Astrocyte (in vitro differentiated cells and primary cell): Measurements from ENCODE around the gene GNG14. TPM values are rescaled to one million over a fixed set of nuclear protein-coding genes. Genes with fewer than 3 reads are reported as not detected.

Experiments
- DNase-seq: peaks from one replicate; pipeline ENCODE4 v3.0.0-alpha.2; 2010; ENCODE audit warnings: low read depth
- FAIRE-seq: peaks from 2 replicates; lab custom pipeline; 2011; peaks lifted over from hg19 to GRCh38; lab: Jason Lieb, UNC
- H2AFZ ChIP-seq: 2 replicates; pipeline ENCODE4 v1.6.0; 2012; ENCODE audit warnings: low read depth, low read length, inconsistent platforms
- H3K27ac ChIP-seq: 2 replicates; pipeline ENCODE4 v1.5.1; 2011; ENCODE audit warnings: low read depth, low read length, inconsistent platforms
- H3K27me3 ChIP-seq: 2 replicates; pipeline ENCODE4 v1.6.0; 2011; ENCODE audit warnings: low read length, inconsistent platforms; ENCODE audit not compliant: insufficient read depth
- H3K36me3 ChIP-seq: 2 replicates; pipeline ENCODE4 v1.5.1; 2011; ENCODE audit warnings: low read length, inconsistent platforms; ENCODE audit not compliant: insufficient read depth
- H3K4me1 ChIP-seq: 2 replicates; pipeline ENCODE4 v1.5.1; 2011; ENCODE audit warnings: low read length, inconsistent platforms; ENCODE audit not compliant: insufficient read depth
- H3K4me2 ChIP-seq: 2 replicates; pipeline ENCODE4 v1.6.0; 2012; ENCODE audit warnings: low read length, inconsistent platforms
- H3K4me3 ChIP-seq: 2 replicates; pipeline ENCODE4 v1.5.1; 2011; ENCODE audit warnings: low read depth, mild to moderate bottlenecking, low read length, inconsistent platforms; ENCODE audit not compliant: insufficient read depth
- H3K79me2 ChIP-seq: 2 replicates; pipeline ENCODE4 v1.6.0; 2012; ENCODE audit warnings: mild to moderate bottlenecking, low read length, inconsistent platforms; ENCODE audit not compliant: insufficient read depth
- H3K9ac ChIP-seq: 2 replicates; pipeline ENCODE4 v1.6.0; 2012; ENCODE audit warnings: mild to moderate bottlenecking, low read length, inconsistent platforms
- H3K9me3 ChIP-seq: 2 replicates; pipeline ENCODE4 v1.5.1; 2012; ENCODE audit warnings: low read depth, mild to moderate bottlenecking, low read length, inconsistent platforms; ENCODE audit not compliant: insufficient read depth
- H4K20me1 ChIP-seq: 2 replicates; pipeline ENCODE4 v1.6.0; 2012; ENCODE audit warnings: low read length, inconsistent platforms; ENCODE audit not compliant: insufficient read depth
- H3K27ac Mint-ChIP-seq: one replicate; pipeline ENCODE4 v1.8.0; 2021; ENCODE audit warnings: mild to moderate bottlenecking, mixed read lengths; ENCODE audit not compliant: unreplicated experiment
- H3K27me3 Mint-ChIP-seq: one replicate; pipeline ENCODE4 v1.8.0; 2021; ENCODE audit warnings: low read depth, mixed read lengths; ENCODE audit not compliant: unreplicated experiment
- H3K36me3 Mint-ChIP-seq: one replicate; pipeline ENCODE4 v1.8.0; 2021; ENCODE audit warnings: low read depth, mixed read lengths; ENCODE audit not compliant: unreplicated experiment
- H3K4me1 Mint-ChIP-seq: one replicate; pipeline ENCODE4 v1.8.0; 2021; ENCODE audit warnings: low read depth, mixed read lengths; ENCODE audit not compliant: unreplicated experiment
- H3K4me3 Mint-ChIP-seq: one replicate; pipeline ENCODE4 v1.8.0; 2021; ENCODE audit warnings: mild to moderate bottlenecking, moderate library complexity, mixed read lengths; ENCODE audit not compliant: unreplicated experiment
- H3K9me3 Mint-ChIP-seq: one replicate; pipeline ENCODE4 v1.8.0; 2021; ENCODE audit warnings: mild to moderate bottlenecking, mixed read lengths; ENCODE audit not compliant: unreplicated experiment
- EZH2 ChIP-seq: IDR thresholded peaks from 2 replicates; pipeline ENCODE4 v1.6.1; 2012; ENCODE audit warnings: mild to moderate bottlenecking, low read length, inconsistent platforms; ENCODE audit not compliant: insufficient read depth
- total RNA-seq: library from RNA; stranded (reverse); gene quantifications from 2 replicates; pipeline ENCODE4 v1.2.1, GENCODE V29; 2021
- TF ChIP-seq, protein P1 (sequence below): IDR thresholded peaks from 2 replicates; pipeline ENCODE4 v1.5.1; 2011; ENCODE audit warnings: low read depth, mild to moderate bottlenecking, inconsistent platforms, low read length, moderate library complexity; ENCODE audit not compliant: insufficient read depth

The GNG14 gene
- total RNA-seq, 1 donor from 2014 or later: not detected

GRCh38 chr19:12685831-12686230, 2.0 kb upstream of the GNG14 start:
- H3K4me1 Mint-ChIP-seq: no peaks in the 10 kb centered on the region
- H3K27me3 Mint-ChIP-seq: no peaks in the 10 kb centered on the region
- no peaks in the 10 kb centered on the region for H3K36me3 ChIP-seq
- H3K9me3 ChIP-seq: no peaks in the 10 kb centered on the region
- H3K36me3 Mint-ChIP-seq: peaks cover 5% of the 10 kb centered on the region
- no peaks in the 10 kb centered on the region for H4K20me1 ChIP-seq
- TF ChIP-seq EZH2: no peak
- TF ChIP-seq, protein P1, sequence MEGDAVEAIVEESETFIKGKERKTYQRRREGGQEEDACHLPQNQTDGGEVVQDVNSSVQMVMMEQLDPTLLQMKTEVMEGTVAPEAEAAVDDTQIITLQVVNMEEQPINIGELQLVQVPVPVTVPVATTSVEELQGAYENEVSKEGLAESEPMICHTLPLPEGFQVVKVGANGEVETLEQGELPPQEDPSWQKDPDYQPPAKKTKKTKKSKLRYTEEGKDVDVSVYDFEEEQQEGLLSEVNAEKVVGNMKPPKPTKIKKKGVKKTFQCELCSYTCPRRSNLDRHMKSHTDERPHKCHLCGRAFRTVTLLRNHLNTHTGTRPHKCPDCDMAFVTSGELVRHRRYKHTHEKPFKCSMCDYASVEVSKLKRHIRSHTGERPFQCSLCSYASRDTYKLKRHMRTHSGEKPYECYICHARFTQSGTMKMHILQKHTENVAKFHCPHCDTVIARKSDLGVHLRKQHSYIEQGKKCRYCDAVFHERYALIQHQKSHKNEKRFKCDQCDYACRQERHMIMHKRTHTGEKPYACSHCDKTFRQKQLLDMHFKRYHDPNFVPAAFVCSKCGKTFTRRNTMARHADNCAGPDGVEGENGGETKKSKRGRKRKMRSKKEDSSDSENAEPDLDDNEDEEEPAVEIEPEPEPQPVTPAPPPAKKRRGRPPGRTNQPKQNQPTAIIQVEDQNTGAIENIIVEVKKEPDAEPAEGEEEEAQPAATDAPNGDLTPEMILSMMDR: no peak
- DNase-seq (no peak), FAIRE-seq (no peak)
- no peaks in the 10 kb centered on the region for H3K79me2 ChIP-seq
- no peaks in the 10 kb centered on the region for H3K4me1 ChIP-seq
- H3K9me3 Mint-ChIP-seq: no peaks in the 10 kb centered on the region
- no peak overlapping the region for H3K4me3 ChIP-seq
- no peaks in the 10 kb centered on the region for H3K27me3 ChIP-seq
- no peak overlapping the region for H3K4me3 Mint-ChIP-seq
- H2AFZ ChIP-seq: no peak overlapping the region
- H3K4me2 ChIP-seq: no peak overlapping the region
- H3K9ac ChIP-seq: no peak overlapping the region
- no peak overlapping the region for H3K27ac ChIP-seq
- no peak overlapping the region for H3K27ac Mint-ChIP-seq

DNA sequence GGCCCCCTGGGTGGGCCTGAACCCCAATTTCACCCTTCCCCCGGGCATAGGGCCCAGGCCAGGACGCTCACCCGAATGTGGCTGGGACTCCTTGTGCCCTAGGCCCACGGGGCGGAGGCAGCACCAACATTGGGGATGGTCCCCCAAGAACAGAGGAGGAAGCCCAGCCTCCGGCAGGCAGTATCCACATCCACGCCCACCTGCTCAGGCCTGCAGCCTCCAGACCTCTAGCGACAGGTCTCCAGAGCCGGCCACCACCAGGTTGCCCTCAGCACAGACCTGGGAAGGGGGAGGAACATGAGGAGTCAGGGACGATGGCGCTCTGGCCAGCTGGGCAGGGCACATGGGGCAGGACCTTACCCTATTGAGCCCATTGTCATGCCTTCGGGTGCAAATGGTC, 1.2 kb downstream of the GNG14 start:
- Mint-ChIP-seq H3K36me3 (peaks cover 4% of the 10 kb centered on the region), H3K4me3 (no peak overlapping the region), H3K27ac (no peak overlapping the region), H3K27me3 (no peaks in the 10 kb centered on the region), H3K9me3 (no peaks in the 10 kb centered on the region), H3K4me1 (no peaks in the 10 kb centered on the region)
- no peak overlapping the region for H3K4me2 ChIP-seq
- H2AFZ ChIP-seq: no peak overlapping the region
- no peaks in the 10 kb centered on the region for H3K27me3 ChIP-seq
- no peak overlapping the region for H3K4me3 ChIP-seq
- no peak for FAIRE-seq
- DNase-seq: no peak
- H4K20me1 ChIP-seq: no peaks in the 10 kb centered on the region
- no peaks in the 10 kb centered on the region for H3K4me1 ChIP-seq
- peaks cover 2% of the 10 kb centered on the region for H3K36me3 ChIP-seq
- H3K27ac ChIP-seq: no peak overlapping the region
- H3K79me2 ChIP-seq: no peaks in the 10 kb centered on the region
- no peaks in the 10 kb centered on the region for H3K9me3 ChIP-seq
- H3K9ac ChIP-seq: no peak overlapping the region
- no peak for TF ChIP-seq EZH2
- TF ChIP-seq, protein P1: no peak

- no peak for DNase-seq
- Mint-ChIP-seq H3K27me3 (no peaks in the 10 kb centered on the region), H3K27ac (no peak overlapping the region), H3K36me3 (peaks cover 6% of the 10 kb centered on the region), H3K4me1 (no peaks in the 10 kb centered on the region), H3K9me3 (no peaks in the 10 kb centered on the region), H3K4me3 (no peak overlapping the region)
- H4K20me1 ChIP-seq: no peaks in the 10 kb centered on the region
- no peak for FAIRE-seq
- no peak overlapping the region for H3K9ac ChIP-seq
- H3K4me3 ChIP-seq: no peak overlapping the region
- no peak overlapping the region for H3K27ac ChIP-seq
- H3K4me1 ChIP-seq: no peaks in the 10 kb centered on the region
- H3K36me3 ChIP-seq: peaks cover 2% of the 10 kb centered on the region
- H2AFZ ChIP-seq: no peak overlapping the region
- TF ChIP-seq EZH2: no peak
- TF ChIP-seq, protein P1: no peak
- no peak overlapping the region for H3K4me2 ChIP-seq
- H3K9me3 ChIP-seq: no peaks in the 10 kb centered on the region
- H3K79me2 ChIP-seq: no peaks in the 10 kb centered on the region
- no peaks in the 10 kb centered on the region for H3K27me3 ChIP-seq
These were observed 1.9 kb downstream of the GNG14 start for GRCh38 chr19:12689581-12690216.
